C4-2B (cell line): ENCODE measurements around the gene PSMG4.

Experiments used
- H3K27ac ChIP-seq: fragments of 450-650 bp; 2 replicates; pipeline ENCODE4 v1.5.1; 2017
- ZFX ChIP-seq: fragments of 450-650 bp; IDR thresholded peaks from 2 replicates; pipeline ENCODE4 v1.6.1; 2017
- TF ChIP-seq, protein P1 (sequence below): fragments of 450-650 bp; conservative IDR thresholded peaks from 2 replicates; pipeline ENCODE4 v1.5.1; 2017; ENCODE audit warnings: mild to moderate bottlenecking

PSMG4 gene

DNA sequence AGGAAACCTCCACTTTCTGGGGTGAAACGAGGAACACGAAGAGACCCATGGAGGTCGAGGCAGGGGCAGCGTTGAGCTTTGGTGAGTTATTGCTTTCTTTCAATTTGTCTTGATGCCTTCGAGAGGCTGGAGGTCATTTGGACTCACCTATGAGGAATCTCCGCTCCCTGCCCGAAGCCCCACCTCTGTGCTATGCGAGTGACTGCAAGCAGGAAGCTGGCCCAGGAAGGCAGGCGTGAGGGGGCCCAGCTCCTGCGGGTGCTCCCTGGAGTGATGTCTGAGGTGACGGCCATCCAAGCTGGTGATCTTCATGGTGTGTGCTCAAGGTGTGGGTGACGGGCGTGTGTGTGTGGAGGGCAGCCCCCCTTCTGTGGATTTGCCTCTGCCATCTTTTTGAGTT is 13.0 kb downstream of the PSMG4 start:
- TF ChIP-seq ZFX = no peak
- TF ChIP-seq, protein P1, sequence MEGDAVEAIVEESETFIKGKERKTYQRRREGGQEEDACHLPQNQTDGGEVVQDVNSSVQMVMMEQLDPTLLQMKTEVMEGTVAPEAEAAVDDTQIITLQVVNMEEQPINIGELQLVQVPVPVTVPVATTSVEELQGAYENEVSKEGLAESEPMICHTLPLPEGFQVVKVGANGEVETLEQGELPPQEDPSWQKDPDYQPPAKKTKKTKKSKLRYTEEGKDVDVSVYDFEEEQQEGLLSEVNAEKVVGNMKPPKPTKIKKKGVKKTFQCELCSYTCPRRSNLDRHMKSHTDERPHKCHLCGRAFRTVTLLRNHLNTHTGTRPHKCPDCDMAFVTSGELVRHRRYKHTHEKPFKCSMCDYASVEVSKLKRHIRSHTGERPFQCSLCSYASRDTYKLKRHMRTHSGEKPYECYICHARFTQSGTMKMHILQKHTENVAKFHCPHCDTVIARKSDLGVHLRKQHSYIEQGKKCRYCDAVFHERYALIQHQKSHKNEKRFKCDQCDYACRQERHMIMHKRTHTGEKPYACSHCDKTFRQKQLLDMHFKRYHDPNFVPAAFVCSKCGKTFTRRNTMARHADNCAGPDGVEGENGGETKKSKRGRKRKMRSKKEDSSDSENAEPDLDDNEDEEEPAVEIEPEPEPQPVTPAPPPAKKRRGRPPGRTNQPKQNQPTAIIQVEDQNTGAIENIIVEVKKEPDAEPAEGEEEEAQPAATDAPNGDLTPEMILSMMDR = no peak
- H3K27ac ChIP-seq = no peak overlapping the region

DNA sequence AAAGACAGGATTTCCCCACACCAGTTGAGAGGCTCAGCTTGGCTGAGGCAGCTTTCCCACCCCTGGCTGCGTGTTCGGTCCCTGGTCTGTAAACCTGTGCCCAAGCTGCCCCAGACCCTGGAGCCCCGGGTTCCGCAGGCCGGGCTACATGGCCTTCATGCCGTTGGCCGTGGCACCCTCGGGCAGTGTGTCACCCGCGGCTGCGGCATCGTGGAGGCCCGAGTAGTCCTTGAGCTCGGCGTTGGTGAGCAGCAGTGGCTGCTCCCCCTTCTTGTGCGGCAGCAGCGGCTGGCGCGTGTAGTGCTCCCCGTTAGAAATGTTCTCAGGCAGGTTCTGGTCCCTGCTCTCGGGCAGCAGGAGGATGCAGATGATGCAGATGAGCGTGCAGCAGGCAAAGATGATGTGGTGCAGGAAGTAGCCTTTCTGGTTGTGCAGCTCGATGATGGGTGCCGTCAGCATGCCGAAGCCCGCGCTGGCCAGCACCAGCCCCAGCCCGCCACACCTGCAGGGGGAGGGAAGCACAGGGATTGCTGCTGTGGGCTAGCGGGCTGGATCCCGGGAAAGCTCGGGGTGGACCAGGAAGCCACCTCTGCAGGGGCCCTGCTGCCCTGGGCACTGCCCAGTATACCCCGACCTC is 14.3 kb downstream of the PSMG4 start:
- no peak overlapping the region for H3K27ac ChIP-seq
- TF ChIP-seq, protein P1 = no peak
- TF ChIP-seq ZFX = no peak

DNA sequence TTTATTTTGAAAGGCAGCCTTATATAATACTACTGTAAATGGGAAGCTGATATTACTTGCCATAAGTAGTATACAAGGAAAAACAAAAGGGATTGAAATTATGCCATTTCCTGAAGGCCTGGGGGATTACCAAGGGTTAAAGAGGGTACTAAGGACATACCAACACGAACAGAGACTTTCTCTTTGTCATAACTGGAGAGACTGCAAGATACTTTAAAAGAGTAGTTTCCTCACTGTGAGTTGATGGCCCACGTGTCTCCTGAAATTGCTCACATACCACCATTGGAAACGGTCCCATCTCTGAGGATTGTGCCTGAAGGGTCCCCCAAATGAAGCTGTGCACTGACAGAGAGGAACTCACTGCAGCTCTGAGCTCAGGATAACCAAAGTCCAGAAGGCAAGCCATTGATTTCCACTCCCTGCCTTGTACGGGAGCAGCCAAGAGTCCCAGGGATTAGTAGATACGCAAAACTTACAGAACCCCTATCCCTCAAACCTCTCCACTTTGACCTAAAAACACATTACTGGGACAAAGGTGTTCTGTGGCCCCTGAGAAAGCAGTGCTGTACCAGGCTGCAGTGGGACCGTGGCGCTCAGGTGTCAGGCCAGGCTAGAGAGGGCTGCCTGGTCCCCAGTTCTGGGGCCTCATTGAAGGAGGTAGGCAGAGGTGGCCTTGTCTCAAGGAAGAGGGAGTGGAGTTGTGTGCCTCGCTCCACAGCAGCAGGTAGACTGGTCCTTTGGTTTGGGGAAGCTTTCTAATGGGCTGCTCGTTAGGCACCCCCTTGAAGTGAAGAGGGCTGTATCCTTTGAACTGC is 15.2 kb downstream of the PSMG4 start:
- TF ChIP-seq ZFX = no peak
- TF ChIP-seq, protein P1 = no peak
- H3K27ac ChIP-seq = no peak overlapping the region

DNA sequence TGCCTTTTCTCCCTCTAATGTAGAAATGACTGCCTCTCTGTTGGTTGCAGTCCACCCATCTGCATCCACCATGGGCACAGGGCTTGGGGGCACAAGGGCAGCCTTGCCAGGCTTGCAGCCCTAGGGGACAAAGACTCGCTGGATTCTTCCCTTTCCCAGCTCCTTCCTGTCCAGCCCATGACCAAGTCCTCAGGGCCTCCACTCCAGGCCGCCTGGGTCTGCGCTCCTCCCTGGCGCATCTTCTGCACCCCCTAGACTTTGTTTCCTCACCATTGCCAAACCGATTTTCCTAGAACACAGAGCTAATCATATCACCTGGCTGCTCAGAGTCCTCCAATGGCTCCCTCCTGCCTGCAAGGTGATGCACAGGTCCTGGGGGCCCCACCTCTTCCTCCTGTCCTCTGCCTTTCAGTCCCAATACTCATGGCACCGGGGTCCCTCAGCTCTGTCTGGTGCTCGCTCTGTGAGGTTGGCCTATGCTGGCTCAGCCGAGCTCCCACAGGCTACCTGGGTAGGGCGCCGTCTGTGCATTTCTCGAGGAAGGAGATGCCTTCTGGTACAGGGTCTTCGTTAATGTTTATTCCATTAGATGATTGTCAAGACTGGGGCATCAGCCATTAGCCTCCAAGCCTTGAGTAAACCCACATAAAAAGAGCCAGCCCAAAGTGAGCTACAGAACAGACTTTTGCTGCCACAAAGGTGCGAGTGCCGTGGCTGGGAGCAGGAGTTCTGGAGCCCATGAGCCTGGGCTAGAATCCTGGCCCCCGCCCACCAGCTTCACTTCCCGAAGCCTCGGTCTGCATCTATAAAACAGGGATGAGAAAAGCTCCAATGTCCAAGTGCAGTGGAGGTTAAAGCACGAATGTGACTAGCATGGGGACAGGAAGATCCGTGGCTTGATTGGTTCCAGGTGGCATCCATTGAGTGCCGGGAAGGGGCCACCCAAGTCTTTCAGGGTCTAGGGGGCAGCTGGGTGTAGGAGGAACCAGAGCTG is 17.7 kb downstream of the PSMG4 start:
- no peak overlapping the region for H3K27ac ChIP-seq
- TF ChIP-seq ZFX = no peak
- TF ChIP-seq, protein P1 = no peak

DNA sequence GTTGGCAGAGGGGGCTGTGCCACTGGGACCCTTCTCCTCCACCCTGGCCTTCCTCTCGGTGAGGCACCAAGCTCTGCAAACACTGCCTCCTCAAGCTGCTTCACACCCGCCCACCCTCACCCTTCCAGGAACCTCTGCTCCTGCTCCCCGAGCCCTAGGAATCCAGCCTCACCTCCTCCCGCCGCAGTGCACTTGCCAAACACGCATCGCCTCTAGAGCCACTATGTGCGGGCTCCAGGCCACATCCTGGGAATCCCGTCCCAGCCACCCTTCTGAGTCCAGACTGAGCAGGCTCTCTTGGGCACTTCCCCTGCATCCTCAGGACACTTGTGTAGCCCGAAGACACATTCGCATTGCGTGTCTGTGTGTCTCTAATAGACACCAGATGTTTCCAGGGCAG is 18.5 kb downstream of the PSMG4 start:
- H3K27ac ChIP-seq = no peak overlapping the region
- TF ChIP-seq, protein P1 = no peak
- TF ChIP-seq ZFX = no peak

DNA sequence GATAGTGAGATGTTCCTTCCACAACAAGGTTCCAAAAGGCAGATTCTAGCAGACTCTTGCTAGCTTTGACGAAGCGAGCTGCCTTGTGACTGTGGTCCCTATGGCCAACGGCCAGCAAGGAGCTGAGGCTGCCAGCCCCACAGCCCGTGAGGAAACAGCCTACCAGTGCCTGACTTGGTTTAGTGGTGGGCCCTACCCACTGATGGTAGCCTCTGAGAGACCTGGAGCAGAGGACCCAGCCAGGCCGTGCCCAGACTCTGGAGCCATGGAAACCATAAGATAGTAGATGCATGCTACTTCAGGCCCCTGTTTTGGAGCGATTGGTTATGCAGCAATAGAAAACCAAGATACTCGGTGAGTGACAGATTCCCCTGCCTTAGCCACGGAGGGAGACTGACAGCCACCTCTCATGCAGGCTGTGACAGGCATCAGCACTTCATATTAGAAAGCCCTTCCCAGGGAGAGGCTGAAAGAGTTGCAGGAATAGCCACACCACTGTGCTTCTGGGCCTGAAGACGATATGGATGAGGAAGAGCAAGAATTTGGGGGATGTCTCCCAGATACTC is 19.2 kb downstream of the PSMG4 start:
- H3K27ac ChIP-seq = no peak overlapping the region
- TF ChIP-seq, protein P1 = no peak
- TF ChIP-seq ZFX = no peak
